ENCODE data around the gene FAM131B. TPM values are rescaled to one million over a fixed set of nuclear protein-coding genes. Genes with fewer than 3 reads are reported as not detected.

Gene FAM131B
- total RNA-seq, result under 1 TPM in 2 of 4 donors, not detected in 2; 0.11 to 0.54 TPM

DNA sequence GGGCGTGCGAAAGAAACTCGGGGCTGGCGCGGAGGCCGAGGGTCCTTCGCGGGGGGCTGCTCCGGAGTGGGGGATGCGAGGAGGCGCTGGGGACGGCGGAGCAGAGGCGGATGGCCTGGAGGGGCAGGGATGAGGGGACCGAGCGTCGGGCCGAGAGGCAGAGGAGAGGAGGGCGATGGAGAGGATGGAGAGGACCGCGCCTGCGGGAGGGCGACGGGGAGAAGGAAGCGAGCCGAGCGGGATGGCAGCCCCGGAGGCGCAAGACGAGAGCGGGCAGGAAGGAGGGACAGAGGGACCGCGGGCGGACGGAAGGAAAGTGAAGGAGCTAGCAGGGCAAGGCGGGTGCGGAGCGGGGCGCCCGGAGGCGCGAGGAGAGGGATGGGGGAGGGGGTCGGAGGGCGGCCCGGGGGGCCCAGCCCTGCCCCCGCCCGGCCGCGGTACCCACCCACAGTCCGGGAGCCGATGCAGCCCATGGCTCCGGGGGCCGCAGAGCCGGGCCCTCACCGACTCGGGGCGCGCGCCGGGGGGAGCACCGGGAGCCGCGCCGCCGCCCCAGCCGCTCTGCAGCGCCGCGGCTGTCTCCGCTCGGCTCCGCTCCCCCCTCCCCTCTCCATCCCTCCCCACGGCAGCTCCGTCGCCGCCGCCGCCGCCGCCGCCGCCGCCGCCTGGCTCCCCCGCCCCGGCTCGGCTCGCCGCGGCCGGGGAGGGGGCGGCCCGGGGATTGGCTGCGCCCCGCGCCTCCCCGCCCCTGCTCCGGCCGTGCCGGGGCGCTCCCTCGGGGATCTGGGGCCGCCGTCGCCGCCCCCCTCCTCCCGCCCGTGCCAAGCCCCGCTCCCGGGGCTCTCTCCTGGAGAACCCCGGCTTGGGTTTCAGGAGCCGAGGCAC lies at the start of gene FAM131B:
FAM131B (minus strand) TSS at position 583 of the 885 bp plus-strand sequence; CDS start at position 473, 110 bp downstream.
- intact Hi-C loops (cut with DNase I), result loop anchor here (5.0 kb wide), 1 partner anchor 40 kb away; no protein-coding TSS in a partner anchor
- Histone ChIP-seq H3K9me3 (no peaks in the 10 kb centered on the region), H3K27ac (no peak within 1 kb of the TSS), H3K27me3 (peaks cover 11% of the 10 kb centered on the region), H3K4me3 (replicated peaks in 1 of 3) (peak within 1 kb of the TSS in 2 of 3 donors; percentile 14 to 37), H3K36me3 (no peaks in the 10 kb centered on the region), H3K4me1 (peaks cover 7 to 12% of the 10 kb centered on the region in 2 donors)
- no peak for TF ChIP-seq CTCF (IDR thresholded peaks at IDR 0.05)
- no peak for TF ChIP-seq POLR2A (IDR thresholded peaks at IDR 0.05)
- peak in 1 of 2 donors; percentile 18 for DNase-seq
- WGBS, 2 donors, result 1 to 3% methylated on average over 31 to 43 of the region's 112 CpGs

GRCh38 chr7:143411976-143412708 lies 49.6 kb upstream of the FAM131B start:
- Histone ChIP-seq H3K4me3 (replicated peaks in 1 of 3) (no peak overlapping the region), H3K36me3 (no peaks in the 10 kb centered on the region), H3K27me3 (no peaks in the 10 kb centered on the region), H3K27ac (no peak overlapping the region), H3K9me3 (no peaks in the 10 kb centered on the region), H3K4me1 (peaks cover 10 to 17% of the 10 kb centered on the region in 2 donors)
- 85% methylated on average over 5 of the region's 5 CpGs for WGBS, 2 donors
- TF ChIP-seq POLR2A (IDR thresholded peaks at IDR 0.05) (no peak), CTCF (IDR thresholded peaks at IDR 0.05) (no peak)
- no peak for DNase-seq
- intact Hi-C loops (cut with DNase I), result loop anchor here (10.0 kb wide), 1 partner anchor 127 kb away; the partner anchor contains the start of genes CASP2 and TMEM139

GRCh38 chr7:143410521-143411004 lies 48.0 kb upstream of the FAM131B start:
- TF ChIP-seq POLR2A (IDR thresholded peaks at IDR 0.05) (no peak), CTCF (IDR thresholded peaks at IDR 0.05) (no peak)
- Histone ChIP-seq H3K27ac (no peak overlapping the region), H3K4me3 (replicated peaks in 1 of 3) (no peak overlapping the region), H3K9me3 (no peaks in the 10 kb centered on the region), H3K27me3 (no peaks in the 10 kb centered on the region), H3K4me1 (peaks cover 10 to 22% of the 10 kb centered on the region in 2 donors), H3K36me3 (no peaks in the 10 kb centered on the region)
- WGBS, 2 donors, result 49 to 51% methylated on average over 6 of the region's 6 CpGs
- DNase-seq, result no peak
- intact Hi-C loops (cut with DNase I), result loop anchor here (10.0 kb wide), 1 partner anchor 126 kb away; the partner anchor contains the start of genes CASP2 and TMEM139

DNA sequence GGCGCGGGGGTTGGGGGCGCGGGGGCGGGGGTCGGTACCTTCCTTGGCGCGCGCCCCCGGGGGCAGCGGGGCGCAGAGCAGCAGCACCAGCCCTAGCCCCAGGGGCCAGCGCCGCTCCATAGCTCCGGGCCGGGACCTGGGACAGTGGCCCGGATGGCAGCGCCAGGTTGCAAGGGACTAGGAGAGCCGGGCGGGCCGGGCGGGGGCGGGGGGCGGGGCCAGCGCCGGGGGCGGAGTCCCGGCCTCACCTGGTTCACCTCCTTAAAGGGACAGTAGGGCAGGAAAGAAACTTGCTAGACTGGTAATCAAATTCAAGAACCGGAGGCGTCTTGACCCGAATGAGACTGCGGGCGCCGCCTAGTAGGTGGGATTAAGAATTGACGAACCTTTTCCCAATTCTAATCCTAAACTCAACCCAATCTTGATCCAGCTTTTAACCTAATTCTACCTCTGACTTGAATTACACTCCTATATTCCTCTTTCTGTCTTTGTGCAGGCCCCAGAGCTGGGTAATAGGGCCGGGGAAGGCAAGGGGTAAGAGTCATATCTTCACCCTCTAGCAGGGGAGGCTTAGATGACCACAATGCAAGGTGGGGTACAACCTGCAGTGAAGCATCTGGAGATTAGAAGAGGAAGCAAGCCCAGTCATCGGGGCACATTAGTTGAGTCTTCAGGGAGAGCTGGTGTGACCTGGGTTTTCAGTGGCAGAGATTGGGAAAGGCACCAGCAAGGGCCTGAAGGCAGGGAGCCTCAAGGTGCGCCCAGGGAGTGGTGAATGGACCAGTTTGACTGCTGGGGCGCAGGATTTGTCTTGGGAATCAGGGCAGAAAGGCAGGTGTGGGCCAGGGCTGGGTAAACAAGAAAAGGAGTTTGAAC lies 46.4 kb upstream of the FAM131B start, which contains the start of gene EPHA1:
EPHA1 (minus strand) TSS at position 171 of the 876 bp plus-strand sequence; CDS start at position 120, 51 bp downstream.
- Histone ChIP-seq H3K4me3 (replicated peaks in 1 of 3) (peak within 1 kb of the TSS in 2 of 3 donors; percentile 34 to 41), H3K9me3 (no peaks in the 10 kb centered on the region), H3K36me3 (no peaks in the 10 kb centered on the region), H3K27ac (peak within 1 kb of the TSS in 2 of 3 donors; percentile 36 to 62), H3K27me3 (no peaks in the 10 kb centered on the region), H3K4me1 (peaks cover 10 to 22% of the 10 kb centered on the region in 2 donors)
- peak; percentile 77 to 81 for DNase-seq
- TF ChIP-seq POLR2A (IDR thresholded peaks at IDR 0.05) (no peak), CTCF (IDR thresholded peaks at IDR 0.05) (peak in 5 of 6 experiments; percentile 37 to 69 (median 63))
- WGBS, 2 donors, result 10 to 12% methylated on average over 23 to 25 of the region's 39 CpGs
- intact Hi-C loops (cut with DNase I), result no loop called here

Data from thyroid gland (tissue), 4 donors.